C4-2B (cell line): ENCODE data around the gene ZNF160.

Experiments
- CTCF ChIP-seq: fragments of 450-650 bp; conservative IDR thresholded peaks from 2 replicates; pipeline ENCODE4 v1.5.1; 2017; ENCODE audit warnings: mild to moderate bottlenecking
- ZFX ChIP-seq: fragments of 450-650 bp; IDR thresholded peaks from 2 replicates; pipeline ENCODE4 v1.6.1; 2017

DNA sequence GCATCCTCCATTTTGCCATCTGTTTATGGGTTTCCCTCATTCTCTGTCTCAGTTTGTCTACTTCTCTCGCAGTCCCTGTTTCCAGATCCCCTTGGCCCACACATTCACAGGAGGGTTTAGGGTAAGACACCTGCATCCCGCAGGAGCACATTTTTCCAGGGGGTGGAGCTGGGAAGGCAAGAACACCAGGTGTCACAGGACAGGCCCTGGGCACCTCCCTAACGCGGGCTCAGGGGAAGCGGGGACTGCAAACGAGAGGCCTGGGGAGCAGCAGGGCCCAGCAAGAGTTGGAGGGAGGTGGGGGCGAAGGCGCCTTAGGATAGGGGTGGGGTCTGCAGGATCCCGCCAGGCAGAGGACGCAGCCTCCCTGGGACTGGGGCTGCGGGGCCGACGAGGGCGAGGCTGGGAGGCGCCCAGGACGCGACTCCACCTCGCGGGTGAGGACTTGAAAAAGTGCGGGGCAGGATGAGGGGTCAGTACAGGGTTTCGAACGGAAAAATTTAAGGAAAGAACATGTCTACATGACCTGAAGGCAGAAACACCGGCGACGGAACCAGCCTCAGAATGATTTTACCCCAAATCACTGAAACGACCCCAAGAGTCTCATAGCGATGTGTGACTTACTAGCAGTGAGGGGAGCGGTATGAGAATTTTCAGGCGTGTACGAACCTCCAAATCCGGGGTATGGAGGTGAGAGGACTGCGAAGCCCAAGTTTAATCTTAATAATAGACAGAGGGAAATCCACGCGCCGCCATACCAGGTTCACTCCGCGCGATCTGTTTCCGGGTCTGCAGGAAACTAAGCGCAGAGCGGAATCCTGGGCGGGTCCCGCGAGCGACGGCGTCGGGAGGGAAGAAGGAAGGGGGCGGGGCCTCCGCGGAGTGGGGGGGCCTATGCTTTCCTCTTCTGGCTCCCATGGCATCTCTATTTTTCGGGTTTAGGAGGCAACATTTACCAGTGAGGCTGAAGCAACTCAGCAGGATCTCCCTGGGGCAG, 65.8 kb downstream of the ZNF160 start:
- TF ChIP-seq CTCF (no peak), ZFX (no peak)
